Measurements from ENCODE around the gene CD1C.
"Not testable (repeated sequence)": the region's sequence is repeated elsewhere in the genome, so short reads cannot be mapped to it uniquely, and the experiment has no call there.

The CD1C gene

GRCh38 chr1:158329733-158330132 lies 40.0 kb downstream of the CD1C start:
- no peak for DNase-seq

- no peak for DNase-seq
Measured at GRCh38 chr1:158330391-158331105, 40.8 kb downstream of the CD1C start.

DNA sequence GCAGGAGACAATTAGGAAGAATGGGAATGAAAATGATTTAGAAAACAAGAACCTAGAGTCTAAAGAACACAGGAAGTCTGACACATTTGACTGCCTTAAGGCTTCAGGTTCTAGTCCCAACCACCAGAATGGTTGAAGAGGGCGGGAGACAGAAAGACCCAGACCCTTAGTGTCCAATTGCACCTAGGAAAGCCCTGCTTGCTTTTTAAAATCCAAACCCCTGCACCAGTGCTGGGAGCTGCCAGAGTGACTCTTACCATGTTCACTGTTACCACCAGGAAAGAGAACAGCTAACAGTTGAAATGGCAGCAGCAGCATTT lies 41.3 kb downstream of the CD1C start:
- no peak for DNase-seq

- DNase-seq = no peak
Measured at GRCh38 chr1:158331481-158332150, 41.9 kb downstream of the CD1C start, which contains the start of gene CD1B. CD1B (minus strand) TSS chr1:158331531; CDS start chr1:158331423, 108 bp downstream.

- DNase-seq = no peak
Measured at GRCh38 chr1:158333405-158334155, 43.9 kb downstream of the CD1C start.

DNA sequence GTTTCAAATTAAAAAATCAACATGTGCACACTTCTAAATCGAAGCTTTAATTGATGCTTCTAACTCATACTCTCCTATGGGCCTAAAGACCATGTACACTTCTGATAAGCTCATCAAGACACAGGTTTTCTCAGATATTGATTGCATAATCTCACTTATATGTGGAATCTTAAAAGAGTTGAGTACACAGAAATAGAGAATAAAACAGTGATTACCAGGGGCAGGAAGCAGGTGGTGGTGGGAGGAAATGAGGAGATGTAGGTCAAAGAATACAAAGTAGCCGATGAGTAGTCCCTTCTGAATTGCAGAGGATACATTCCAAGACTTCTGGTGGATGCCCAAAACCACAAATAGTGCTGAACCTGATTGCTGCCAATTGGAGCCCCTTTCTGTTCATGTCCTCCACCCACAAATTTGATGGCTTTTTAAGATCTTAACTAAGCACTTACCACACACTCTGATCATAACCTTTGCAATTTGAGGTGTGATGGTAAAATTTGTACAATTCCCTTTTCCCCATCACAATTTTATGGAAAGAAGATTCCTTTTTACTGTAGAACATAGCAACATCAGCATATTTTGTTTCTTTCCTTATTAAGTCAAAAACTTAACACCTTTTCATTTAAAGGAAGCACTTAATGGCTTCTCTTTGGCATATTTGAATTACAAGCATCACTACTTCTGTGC lies 44.9 kb downstream of the CD1C start:
- DNase-seq = no peak

DNA sequence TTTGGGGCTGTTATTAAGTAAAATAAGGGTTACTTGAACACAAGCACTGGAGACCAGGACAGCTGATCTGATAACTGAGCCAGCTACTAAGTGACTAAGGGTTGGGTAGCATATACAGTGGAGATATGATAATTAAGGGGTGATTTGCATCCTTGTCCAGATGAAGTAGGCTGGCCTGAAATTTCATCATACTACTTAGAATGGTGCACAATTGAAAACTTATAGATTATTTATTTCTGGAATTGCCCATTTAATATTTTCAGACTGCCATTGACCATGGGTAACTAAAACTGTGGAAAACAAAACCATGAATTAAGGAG lies 45.5 kb downstream of the CD1C start:
- DNase-seq = no peak

- not testable (repeated sequence) for DNase-seq
Measured at GRCh38 chr1:158336413-158336812, 46.7 kb downstream of the CD1C start.

Measured in activated gamma-delta T cell treated with Interleukin-2 at 50 U/mL for 16 hours (primary cell).